ENCODE data around the gene DHRSX. TPM values are rescaled to one million over a fixed set of nuclear protein-coding genes. Genes with fewer than 3 reads are reported as not detected.
"Not testable (repeated sequence)": the region's sequence is repeated elsewhere in the genome, so short reads cannot be mapped to it uniquely, and the experiment has no call there.

Gene DHRSX
- total and polyA plus RNA-seq, 12 donors: 6.4 to 68.6 (median 27.7) TPM

GRCh38 chrX:2462780-2463179 lies 38.0 kb downstream of the DHRSX start:
- Histone ChIP-seq H3K27me3 (no peaks in the 10 kb centered on the region), H3K4me3 (no peak overlapping the region), H3K36me3 (replicated peaks in 1 of 2) (no peaks in the 10 kb centered on the region), H3K27ac (no peak overlapping the region), H3K4me1 (replicated peaks in 1 of 2) (no peaks in the 10 kb centered on the region), H3K9me3 (replicated peaks in 1 of 3) (no peaks in the 10 kb centered on the region)
- intact Hi-C loops (cut with DNase I): no loop called here
- TF ChIP-seq POLR2A (IDR thresholded peaks at IDR 0.05) (no peak), CTCF (IDR thresholded peaks at IDR 0.05) (no peak)
- DNase-seq: no peak
- 89 to 98% (median 91%) methylated on average over 3 of the region's 3 CpGs for WGBS, 4 donors

- Histone ChIP-seq H3K4me3 (no peak overlapping the region), H3K36me3 (replicated peaks in 1 of 2) (no peaks in the 10 kb centered on the region), H3K27ac (no peak overlapping the region), H3K9me3 (replicated peaks in 1 of 3) (no peaks in the 10 kb centered on the region), H3K4me1 (replicated peaks in 1 of 2) (no peaks in the 10 kb centered on the region), H3K27me3 (no peaks in the 10 kb centered on the region)
- intact Hi-C loops (cut with DNase I): no loop called here
- WGBS, 4 donors: 63 to 70% (median 68%) methylated on average over 5 of the region's 5 CpGs
- TF ChIP-seq CTCF (IDR thresholded peaks at IDR 0.05) (no peak), POLR2A (IDR thresholded peaks at IDR 0.05) (no peak)
- no peak for DNase-seq
Measured at GRCh38 chrX:2462074-2462473, 38.7 kb downstream of the DHRSX start.

- 87 to 96% (median 92%) methylated on average over 7 to 8 of the region's 8 CpGs for WGBS, 4 donors
- Histone ChIP-seq H3K4me3 (no peak overlapping the region), H3K36me3 (replicated peaks in 1 of 2) (no peaks in the 10 kb centered on the region), H3K9me3 (replicated peaks in 1 of 3) (no peaks in the 10 kb centered on the region), H3K27me3 (no peaks in the 10 kb centered on the region), H3K27ac (no peak overlapping the region), H3K4me1 (replicated peaks in 1 of 2) (no peaks in the 10 kb centered on the region)
- TF ChIP-seq CTCF (IDR thresholded peaks at IDR 0.05) (no peak), POLR2A (IDR thresholded peaks at IDR 0.05) (no peak)
- intact Hi-C loops (cut with DNase I): no loop called here
- no peak for DNase-seq
Measured at GRCh38 chrX:2461711-2462016, 39.1 kb downstream of the DHRSX start.

GRCh38 chrX:2460821-2461710 lies 39.7 kb downstream of the DHRSX start:
- 86 to 94% (median 88%) methylated on average over 14 to 17 of the region's 17 CpGs for WGBS, 4 donors
- H3K4me1 ChIP-seq (replicated peaks in 1 of 2); DNase-seq; H3K36me3 ChIP-seq (replicated peaks in 1 of 2); H3K27ac ChIP-seq; H3K4me3 ChIP-seq; H3K27me3 ChIP-seq; H3K9me3 ChIP-seq (replicated peaks in 1 of 3); intact Hi-C loops (cut with DNase I): not testable (repeated sequence)

DNA sequence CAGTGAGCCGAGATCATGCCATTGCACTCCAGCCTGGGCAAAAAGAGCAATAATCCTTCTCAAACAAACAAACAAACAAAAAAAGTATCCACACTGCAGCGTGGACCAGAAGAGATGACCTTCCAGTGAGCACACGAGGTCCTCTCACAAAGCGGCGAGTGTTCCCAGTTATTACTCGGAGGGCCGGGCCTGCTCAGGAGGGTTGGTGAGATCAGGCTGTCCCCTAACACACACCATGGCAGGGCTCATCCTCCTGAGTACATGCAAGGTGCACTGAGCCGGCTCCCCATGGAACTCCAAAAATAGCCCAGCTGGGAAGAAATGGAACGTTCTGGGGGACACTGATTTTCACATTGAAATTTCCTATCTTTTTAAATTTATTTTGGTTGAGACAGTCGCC lies 40.7 kb downstream of the DHRSX start:
- H3K27ac ChIP-seq; intact Hi-C loops (cut with DNase I); H3K4me1 ChIP-seq (replicated peaks in 1 of 2); DNase-seq; H3K36me3 ChIP-seq (replicated peaks in 1 of 2); H3K9me3 ChIP-seq (replicated peaks in 1 of 3); H3K4me3 ChIP-seq; H3K27me3 ChIP-seq: not testable (repeated sequence)
- 90 to 94% (median 90%) methylated on average over 9 to 10 of the region's 10 CpGs for WGBS, 4 donors

Data from adrenal gland (tissue), 12 donors.